GM19468 (cell line): ENCODE results near the gene CHD1L.
"Not testable (repeated sequence)": the region's sequence is repeated elsewhere in the genome, so short reads cannot be mapped to it uniquely, and the experiment has no call there.

Experiments
- ATAC-seq: cut with Tn5 transposase; IDR thresholded peaks from one replicate; pipeline ENCODE4 v1.9.1; 2021; ENCODE audit warnings: mild to moderate bottlenecking, moderate library complexity, moderate number of reproducible peaks; ENCODE audit not compliant: unreplicated experiment; ENCODE audit errors: extremely low read depth

Gene CHD1L

GRCh38 chr1:147242449-147243227 lies at the start of gene CHD1L:
CHD1L (plus strand) TSS chr1:147242684; CDS start chr1:147242704, 20 bp downstream.
- peak; percentile 51 for ATAC-seq

GRCh38 chr1:147197324-147197723 lies 45.2 kb upstream of the CHD1L start:
- ATAC-seq, result not testable (repeated sequence)

GRCh38 chr1:147201276-147201675 lies 41.2 kb upstream of the CHD1L start:
- no peak for ATAC-seq

GRCh38 chr1:147201786-147202185 lies 40.7 kb upstream of the CHD1L start:
- ATAC-seq, result no peak

GRCh38 chr1:147202576-147202975 lies 39.9 kb upstream of the CHD1L start:
- no peak for ATAC-seq

- peak; percentile 26 for ATAC-seq
These were observed 38.4 kb upstream of the CHD1L start for GRCh38 chr1:147204080-147204479.

GRCh38 chr1:147207192-147207591 lies 35.3 kb upstream of the CHD1L start:
- no peak for ATAC-seq

- ATAC-seq, result no peak
These were observed 33.9 kb upstream of the CHD1L start for GRCh38 chr1:147208619-147209018.

- no peak for ATAC-seq
These were observed 32.4 kb upstream of the CHD1L start for GRCh38 chr1:147209825-147210821.

- no peak for ATAC-seq
These were observed 31.5 kb upstream of the CHD1L start for GRCh38 chr1:147210987-147211386.

GRCh38 chr1:147211577-147211976 lies 30.9 kb upstream of the CHD1L start:
- ATAC-seq, result no peak

GRCh38 chr1:147213271-147213670 lies 29.2 kb upstream of the CHD1L start:
- no peak for ATAC-seq

GRCh38 chr1:147214325-147214724 lies 28.2 kb upstream of the CHD1L start:
- no peak for ATAC-seq

- no peak for ATAC-seq
These were observed 27.5 kb upstream of the CHD1L start for GRCh38 chr1:147214842-147215539.

GRCh38 chr1:147215540-147215916 lies 27.0 kb upstream of the CHD1L start:
- ATAC-seq, result no peak

GRCh38 chr1:147216124-147216523 lies 26.4 kb upstream of the CHD1L start:
- ATAC-seq, result no peak

- ATAC-seq, result no peak
These were observed 25.3 kb upstream of the CHD1L start for GRCh38 chr1:147217141-147217540.

- no peak for ATAC-seq
These were observed 23.9 kb upstream of the CHD1L start for GRCh38 chr1:147218606-147219005.

GRCh38 chr1:147223740-147224615 lies 18.5 kb upstream of the CHD1L start:
- no peak for ATAC-seq
